CD8-positive, alpha-beta memory T cell (primary cell): ENCODE measurements around the gene MAP3K3. TPM values are rescaled to one million over a fixed set of nuclear protein-coding genes. Genes with fewer than 3 reads are reported as not detected.

Experiments
- CTCF ChIA-PET: fragments of 350-600 bp; sonication (Branson Sonifier 250); formaldehyde crosslinking; loops from one replicate; lab custom pipeline; 2021; ENCODE audit warnings: antibody characterized with exemption; lab: Charles Lee
- POLR2A ChIA-PET: fragments of 350-600 bp; sonication (Branson Sonifier 250); formaldehyde crosslinking; loops from one replicate; lab custom pipeline; 2021; ENCODE audit warnings: antibody characterized with exemption; lab: Charles Lee
- DNase-seq, 5 donors: peaks; one replicate each; pipeline versions ENCODE4 v3.0.0 to v3.0.0-alpha.2; 2020 to 2022; ENCODE audit warnings: mixed read lengths in 1 of 5
- H3K27ac ChIP-seq: one replicate; pipeline ENCODE4 v1.7.0; 2013; ENCODE audit warnings: low read depth, mild to moderate bottlenecking, low read length, moderate library complexity
- H3K27me3 ChIP-seq: 2 replicates; pipeline ENCODE4 v1.7.0; 2013; ENCODE audit warnings: low read length, mild to moderate bottlenecking; ENCODE audit not compliant: insufficient read depth, poor library complexity, severe bottlenecking
- H3K36me3 ChIP-seq: 2 replicates; pipeline ENCODE4 v1.7.0; 2013; ENCODE audit warnings: mild to moderate bottlenecking, low read length, moderate library complexity; ENCODE audit not compliant: insufficient read depth
- H3K4me1 ChIP-seq: 2 replicates; pipeline ENCODE4 v1.7.0; 2013; ENCODE audit warnings: mild to moderate bottlenecking, low read length, moderate library complexity; ENCODE audit not compliant: insufficient read depth
- H3K4me3 ChIP-seq: 2 replicates; pipeline ENCODE4 v1.7.0; 2013; ENCODE audit warnings: mild to moderate bottlenecking, low read length
- H3K9me3 ChIP-seq: 2 replicates; pipeline ENCODE4 v1.7.0; 2013; ENCODE audit warnings: mild to moderate bottlenecking, low read length
- H3K27ac Mint-ChIP-seq, 8 donors: one replicate each; pipeline ENCODE4 v1.8.0; 2020 to 2021; ENCODE audit warnings: mixed read lengths in 8 of 8, mild to moderate bottlenecking in 6 of 8, inconsistent platforms in 3 of 8, moderate library complexity in 3 of 8
- H3K27me3 Mint-ChIP-seq, 2 donors: one replicate each; pipeline ENCODE4 v1.8.0; 2020 to 2021; ENCODE audit warnings: mixed read lengths in 2 of 2, mild to moderate bottlenecking in 1 of 2, moderate library complexity in 1 of 2
- H3K36me3 Mint-ChIP-seq, 3 donors: one replicate each; pipeline ENCODE4 v1.8.0; 2020 to 2021; ENCODE audit warnings: mixed read lengths in 3 of 3, inconsistent platforms in 1 of 3, mild to moderate bottlenecking in 1 of 3
- H3K4me1 Mint-ChIP-seq, 3 donors: one replicate each; pipeline ENCODE4 v1.8.0; 2020 to 2021; ENCODE audit warnings: mixed read lengths in 3 of 3, inconsistent platforms in 1 of 3, mild to moderate bottlenecking in 1 of 3
- H3K4me3 Mint-ChIP-seq, 7 donors: one replicate each; pipeline ENCODE4 v1.8.0; 2020 to 2021; ENCODE audit warnings: mixed read lengths in 7 of 7, mild to moderate bottlenecking in 6 of 7, moderate library complexity in 4 of 7, inconsistent platforms in 2 of 7
- H3K9me3 Mint-ChIP-seq, 5 donors: one replicate each; pipeline ENCODE4 v1.8.0; 2020 to 2022; ENCODE audit warnings: mixed read lengths in 5 of 5, mild to moderate bottlenecking in 3 of 5, moderate library complexity in 2 of 5, inconsistent platforms in 1 of 5
- polyA plus RNA-seq: library from polyadenylated mRNA; unstranded; fragments of 300-500 nt; fragmentation: Illumina TruSeq; gene quantifications from one replicate; pipeline ENCODE4 v1.2.3, GENCODE V29; 2021
- total RNA-seq, 2 experiments: library from RNA; stranded (reverse); gene quantifications; one replicate each; pipeline ENCODE4 v1.2.3, GENCODE V29; 2021

Gene MAP3K3
- total and polyA plus RNA-seq, 3 experiments from 2014 or later, result 34.7 to 50.3 (median 35.8) TPM

- Histone ChIP-seq H3K36me3 (peaks cover 2% of the 10 kb centered on the region), H3K4me1 (peaks cover 69% of the 10 kb centered on the region), H3K9me3 (no peaks in the 10 kb centered on the region), H3K27me3 (no peaks in the 10 kb centered on the region), H3K4me3 (peak overlapping the region; percentile 66), H3K27ac (no peak overlapping the region)
- peaks cover 4 to 43% (median 10%) of the 10 kb centered on the region in 3 donors for H3K36me3 Mint-ChIP-seq
- DNase-seq, result no peak
- peak overlapping the region; percentile 30 to 98 (median 92) for H3K4me3 Mint-ChIP-seq
- H3K27ac Mint-ChIP-seq, result peak overlapping the region; percentile 64 to 100 (median 98)
- POLR2A ChIA-PET, result interaction anchor here (0.6 to 14.8 kb wide), 5 partner anchors 8 to 85 kb away, joined by 3 to 270 read pairs (median 18); partner anchors contain the start of genes CCDC47, DDX42 and MAP3K3
- CTCF ChIA-PET, result interaction anchor here (3.6 to 4.2 kb wide), 2 partner anchors 7 to 70 kb away, joined by 16 to 39 read pairs; partner anchors contain the start of genes CCDC47 and DDX42
- H3K4me1 Mint-ChIP-seq, result peaks cover 62 to 74% (median 66%) of the 10 kb centered on the region in 3 donors
- H3K9me3 Mint-ChIP-seq, result peaks cover 0 to 4% (median 0%) of the 10 kb centered on the region in 5 donors
- H3K27me3 Mint-ChIP-seq, result no peaks in the 10 kb centered on the region
Measured at GRCh38 chr17:63703556-63704258, 81.5 kb downstream of the MAP3K3 start.

GRCh38 chr17:63704259-63704576, 82.0 kb downstream of the MAP3K3 start:
- POLR2A ChIA-PET, result interaction anchor here (0.6 to 14.8 kb wide), 3 partner anchors 8 to 85 kb away, joined by 3 to 270 read pairs (median 3); no protein-coding TSS in a partner anchor

DNA sequence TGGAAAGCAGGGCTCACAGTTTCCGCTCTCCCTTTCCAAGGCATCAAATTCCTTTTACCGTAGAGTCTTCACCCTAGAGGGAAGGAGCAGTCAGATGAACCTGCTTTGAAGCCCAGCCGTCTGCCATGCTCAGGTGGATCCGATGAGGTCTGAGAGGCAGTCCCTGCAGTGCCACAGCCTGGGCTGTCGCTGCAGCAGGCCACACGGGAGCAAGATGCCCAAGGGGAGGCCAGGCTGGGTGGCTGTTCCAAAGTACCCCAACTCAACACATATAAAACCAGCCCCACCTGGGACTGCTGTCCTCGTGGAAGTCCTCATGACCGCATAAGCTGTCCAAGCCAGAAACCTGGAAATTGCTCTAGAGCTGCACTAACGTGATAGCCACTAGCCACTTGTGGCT, 82.6 kb downstream of the MAP3K3 start:
- Histone ChIP-seq H3K4me1 (peaks cover 80% of the 10 kb centered on the region), H3K36me3 (no peaks in the 10 kb centered on the region), H3K27ac (no peak overlapping the region), H3K4me3 (no peak overlapping the region), H3K9me3 (no peaks in the 10 kb centered on the region), H3K27me3 (no peaks in the 10 kb centered on the region)
- Mint-ChIP-seq H3K36me3 (peaks cover 4 to 45% (median 13%) of the 10 kb centered on the region in 3 donors), H3K27ac (peak overlapping the region; percentile 19 to 99 (median 94)), H3K9me3 (peaks cover 0 to 4% (median 0%) of the 10 kb centered on the region in 5 donors), H3K4me1 (peaks cover 73 to 85% (median 77%) of the 10 kb centered on the region in 3 donors), H3K4me3 (peak overlapping the region in 6 of 7 donors; percentile 70 to 85 (median 82)), H3K27me3 (no peaks in the 10 kb centered on the region)
- ChIA-PET CTCF (interaction anchor here (11.3 kb wide), 1 partner anchor 11 kb away, joined by 251 read pairs; no protein-coding TSS in a partner anchor), POLR2A (interaction anchor here (14.8 kb wide), 1 partner anchor 9 kb away, joined by 270 read pairs; no protein-coding TSS in a partner anchor)
- no peak for DNase-seq

More at GRCh38 chr17:63704259-63704576, 82.0 kb downstream of the MAP3K3 start:
- H3K4me3 Mint-ChIP-seq, result peak overlapping the region in 3 of 7 donors; percentile 73 to 93 (median 75)
- no peaks in the 10 kb centered on the region for H3K36me3 ChIP-seq
- H3K9me3 ChIP-seq, result no peaks in the 10 kb centered on the region
- H3K4me1 ChIP-seq, result peaks cover 74% of the 10 kb centered on the region
- H3K27ac Mint-ChIP-seq, result peak overlapping the region; percentile 14 to 99 (median 91)
- CTCF ChIA-PET, result no interaction called here
- DNase-seq, result no peak
- H3K4me3 ChIP-seq, result no peak overlapping the region
- H3K9me3 Mint-ChIP-seq, result peaks cover 0 to 4% (median 0%) of the 10 kb centered on the region in 5 donors
- H3K27ac ChIP-seq, result no peak overlapping the region
- peaks cover 4 to 43% (median 11%) of the 10 kb centered on the region in 3 donors for H3K36me3 Mint-ChIP-seq
- no peaks in the 10 kb centered on the region for H3K27me3 Mint-ChIP-seq
- peaks cover 67 to 79% (median 71%) of the 10 kb centered on the region in 3 donors for H3K4me1 Mint-ChIP-seq
- no peaks in the 10 kb centered on the region for H3K27me3 ChIP-seq

DNA sequence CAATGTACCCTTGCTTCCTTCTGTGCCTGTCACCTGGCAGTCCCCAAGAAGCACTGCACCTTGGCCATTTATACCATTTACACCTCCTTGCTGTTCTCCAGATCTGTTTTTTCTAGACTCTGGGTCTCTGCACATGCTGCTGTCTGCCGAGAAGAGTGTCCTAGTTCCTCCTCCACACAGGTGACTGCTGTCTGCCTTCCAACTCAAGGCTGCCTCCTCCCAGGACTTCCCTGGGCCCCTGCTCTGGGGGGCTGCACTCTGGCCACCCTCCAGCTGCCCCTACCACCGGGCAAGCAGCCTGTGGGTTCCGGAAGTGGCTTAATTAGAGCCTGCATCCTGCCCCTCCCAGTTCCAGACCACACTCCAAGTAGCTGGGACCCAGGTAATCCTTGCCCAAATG, 83.4 kb downstream of the MAP3K3 start:
- H3K9me3 Mint-ChIP-seq, result peaks cover 0 to 4% (median 0%) of the 10 kb centered on the region in 5 donors
- peaks cover 78 to 93% (median 84%) of the 10 kb centered on the region in 3 donors for H3K4me1 Mint-ChIP-seq
- Histone ChIP-seq H3K27me3 (no peaks in the 10 kb centered on the region), H3K9me3 (no peaks in the 10 kb centered on the region), H3K27ac (peak overlapping the region; percentile 62), H3K36me3 (no peaks in the 10 kb centered on the region), H3K4me1 (peaks cover 88% of the 10 kb centered on the region), H3K4me3 (peak overlapping the region; percentile 55)
- DNase-seq, result no peak
- CTCF ChIA-PET, result interaction anchor here (1.2 to 11.3 kb wide), 2 partner anchors 11 to 30 kb away, joined by 3 to 251 read pairs; no protein-coding TSS in a partner anchor
- POLR2A ChIA-PET, result interaction anchor here (0.6 to 14.8 kb wide), 4 partner anchors 10 to 82 kb away, joined by 5 to 270 read pairs (median 10); partner anchors contain the start of genes CCDC47 and DDX42
- H3K27ac Mint-ChIP-seq, result peak overlapping the region; percentile 80 to 99 (median 95)
- no peaks in the 10 kb centered on the region for H3K27me3 Mint-ChIP-seq
- peaks cover 4 to 50% (median 13%) of the 10 kb centered on the region in 3 donors for H3K36me3 Mint-ChIP-seq
- H3K4me3 Mint-ChIP-seq, result peak overlapping the region; percentile 78 to 88 (median 84)

DNA sequence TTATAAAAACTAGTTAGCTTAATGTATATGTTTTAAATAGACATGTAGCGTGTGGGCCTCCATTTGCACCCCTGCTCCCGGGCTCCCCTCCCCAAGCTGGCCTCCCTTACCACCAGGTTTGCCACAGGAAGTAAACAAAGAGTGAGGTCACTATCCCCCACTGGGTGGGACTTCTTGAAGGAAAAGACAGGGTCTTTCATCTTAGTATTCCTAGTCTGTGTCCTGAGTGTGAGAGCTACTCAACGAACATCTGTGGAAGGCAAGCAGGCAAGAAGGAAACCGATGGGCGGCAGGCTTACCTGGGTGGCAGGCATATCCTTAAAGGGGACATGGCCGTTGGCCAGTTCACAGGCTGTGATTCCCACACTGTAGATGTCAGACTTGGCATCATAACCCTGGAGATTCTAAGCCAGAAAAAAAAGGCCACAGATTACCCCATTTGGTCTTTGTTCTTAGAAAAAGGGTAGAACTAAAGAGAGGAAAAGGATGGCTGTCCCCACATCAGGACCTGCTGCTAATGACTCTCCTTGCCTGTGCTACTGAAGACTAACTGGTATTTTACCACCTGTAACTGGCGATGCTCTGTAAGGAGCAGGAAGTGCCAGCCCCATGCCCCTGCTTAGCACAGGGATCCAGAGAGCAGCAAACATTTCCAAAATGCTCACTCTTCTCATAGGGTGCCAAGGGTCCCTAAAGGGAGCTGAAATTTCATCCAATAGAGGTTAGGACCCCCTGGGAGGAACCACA, 84.3 kb downstream of the MAP3K3 start:
- Mint-ChIP-seq H3K36me3 (peaks cover 4 to 47% (median 13%) of the 10 kb centered on the region in 3 donors), H3K9me3 (peaks cover 0 to 2% (median 0%) of the 10 kb centered on the region in 5 donors), H3K27ac (peak overlapping the region; percentile 80 to 99 (median 95)), H3K4me1 (peaks cover 74 to 91% (median 80%) of the 10 kb centered on the region in 3 donors), H3K4me3 (peak overlapping the region; percentile 79 to 88 (median 84)), H3K27me3 (no peaks in the 10 kb centered on the region)
- H3K4me1 ChIP-seq, result peaks cover 88% of the 10 kb centered on the region
- DNase-seq, result peak in 2 of 5 donors; percentile 23 to 47
- CTCF ChIA-PET, result interaction anchor here (1.2 to 11.3 kb wide), 2 partner anchors 12 to 29 kb away, joined by 3 to 251 read pairs; no protein-coding TSS in a partner anchor
- H3K36me3 ChIP-seq, result no peaks in the 10 kb centered on the region
- POLR2A ChIA-PET, result interaction anchor here (0.6 to 14.8 kb wide), 8 partner anchors 10 to 320 kb away, joined by 3 to 270 read pairs (median 4); partner anchors contain the start of genes CCDC47 and DDX42
- H3K27me3 ChIP-seq, result no peaks in the 10 kb centered on the region
- peak overlapping the region; percentile 55 for H3K4me3 ChIP-seq
- H3K9me3 ChIP-seq, result no peaks in the 10 kb centered on the region
- peak overlapping the region; percentile 62 for H3K27ac ChIP-seq

DNA sequence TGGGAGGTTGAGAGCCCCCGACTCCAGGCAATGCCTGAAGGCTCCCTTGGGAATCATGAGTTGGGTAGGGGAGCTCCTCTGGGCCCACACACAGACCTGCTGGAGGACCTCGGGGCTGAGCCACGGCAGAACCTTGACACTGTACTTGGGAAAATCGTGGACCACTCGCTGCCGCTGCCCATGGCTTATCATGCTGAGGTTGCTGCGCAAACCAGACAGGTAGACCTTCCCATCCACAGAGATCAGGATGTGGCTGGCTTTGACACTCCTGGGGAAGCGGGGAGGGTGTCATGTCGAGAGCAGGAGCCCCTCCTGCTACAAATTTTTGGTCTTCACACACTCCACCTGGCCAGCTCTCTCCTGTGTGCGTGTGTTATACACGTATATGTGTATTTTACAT, 84.9 kb downstream of the MAP3K3 start:
- Mint-ChIP-seq H3K27me3 (no peaks in the 10 kb centered on the region), H3K27ac (peak overlapping the region; percentile 80 to 99 (median 95)), H3K4me3 (peak overlapping the region; percentile 79 to 88 (median 84)), H3K4me1 (peaks cover 70 to 85% (median 74%) of the 10 kb centered on the region in 3 donors), H3K36me3 (peaks cover 4 to 46% (median 13%) of the 10 kb centered on the region in 3 donors), H3K9me3 (no peaks in the 10 kb centered on the region)
- POLR2A ChIA-PET, result interaction anchor here (0.6 to 14.8 kb wide), 8 partner anchors 11 to 320 kb away, joined by 3 to 270 read pairs (median 4); partner anchors contain the start of genes CCDC47 and DDX42
- peak overlapping the region; percentile 55 for H3K4me3 ChIP-seq
- H3K4me1 ChIP-seq, result peaks cover 86% of the 10 kb centered on the region
- peak overlapping the region; percentile 62 for H3K27ac ChIP-seq
- H3K9me3 ChIP-seq, result no peaks in the 10 kb centered on the region
- DNase-seq, result peak in 4 of 5 donors; percentile 21 to 67 (median 61)
- CTCF ChIA-PET, result interaction anchor here (11.3 kb wide), 1 partner anchor 13 kb away, joined by 251 read pairs; no protein-coding TSS in a partner anchor
- H3K36me3 ChIP-seq, result no peaks in the 10 kb centered on the region
- no peaks in the 10 kb centered on the region for H3K27me3 ChIP-seq

DNA sequence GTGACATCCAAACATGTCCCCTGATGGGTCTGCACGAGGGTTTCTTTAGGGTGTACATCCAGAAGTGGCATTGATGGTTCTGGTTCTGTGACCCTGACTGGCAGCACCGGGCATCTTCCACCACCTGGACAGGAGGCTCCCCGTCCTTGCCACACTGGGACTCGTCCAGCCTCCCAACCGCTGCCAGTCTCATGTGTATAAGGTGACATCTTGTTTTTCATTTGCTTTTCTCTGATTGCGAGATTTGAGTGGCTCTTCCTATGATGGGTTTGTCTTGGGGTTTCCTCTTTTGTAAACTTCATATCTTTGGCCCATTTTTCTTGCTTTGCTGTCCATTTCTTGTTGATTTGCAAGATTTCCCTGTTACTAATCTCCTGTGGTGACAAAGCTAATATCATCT, 86.9 kb downstream of the MAP3K3 start:
- H3K36me3 Mint-ChIP-seq, result peaks cover 0 to 38% (median 15%) of the 10 kb centered on the region in 3 donors
- H3K9me3 Mint-ChIP-seq, result no peaks in the 10 kb centered on the region
- no peaks in the 10 kb centered on the region for H3K27me3 Mint-ChIP-seq
- no peaks in the 10 kb centered on the region for H3K27me3 ChIP-seq
- POLR2A ChIA-PET, result interaction anchor here (0.7 to 14.8 kb wide), 3 partner anchors 8 to 169 kb away, joined by 3 to 270 read pairs (median 36); partner anchors contain the start of gene LIMD2
- no peak overlapping the region for H3K4me3 ChIP-seq
- DNase-seq, result no peak
- H3K4me1 ChIP-seq, result peaks cover 68% of the 10 kb centered on the region
- CTCF ChIA-PET, result interaction anchor here (0.7 to 11.3 kb wide), 10 partner anchors 8 to 283 kb away, joined by 3 to 251 read pairs (median 10); partner anchors contain the start of gene LIMD2
- H3K27ac Mint-ChIP-seq, result peak overlapping the region; percentile 67 to 99 (median 89)
- no peak overlapping the region for H3K27ac ChIP-seq
- peaks cover 51 to 65% (median 54%) of the 10 kb centered on the region in 3 donors for H3K4me1 Mint-ChIP-seq
- peak overlapping the region in 4 of 7 donors; percentile 9 to 43 (median 18) for H3K4me3 Mint-ChIP-seq
- no peaks in the 10 kb centered on the region for H3K36me3 ChIP-seq
- no peaks in the 10 kb centered on the region for H3K9me3 ChIP-seq
